ENCODE measurements around the gene BRSK2.

GRCh38 chr11:1484695-1485503 lies 95.2 kb downstream of the BRSK2 start:
- no peak for TF ChIP-seq CTCF (IDR thresholded peaks at IDR 0.05)
- TF ChIP-seq POLR2A (IDR thresholded peaks at IDR 0.05): no peak
